Right lobe of liver (tissue), 4 donors: ENCODE measurements around the gene CDC7.

Source experiments
- POLR2A ChIP-seq: fragments of 450-650 bp; IDR thresholded peaks from one replicate; pipeline ENCODE4 v1.6.1; 2017; ENCODE audit warnings: antibody characterized with exemption, mild to moderate bottlenecking
- TF ChIP-seq, protein P1 (sequence below), 4 donors: fragments of 200-600 bp in 3 of 4; fragments of 450-650 bp in 1 of 4; IDR thresholded peaks; one replicate each; pipeline versions ENCODE4 v1.5.1 to v1.8.0; 2016 to 2022; ENCODE audit warnings: antibody characterized with exemption in 4 of 4, mild to moderate bottlenecking in 2 of 4
- donor health status: DM: no; HTN: no; CAD: no.
- donor health status: DM: no; HTN: no; CAD: no.
- donor health status: DM: no; HTN: yes; CAD: no.

DNA sequence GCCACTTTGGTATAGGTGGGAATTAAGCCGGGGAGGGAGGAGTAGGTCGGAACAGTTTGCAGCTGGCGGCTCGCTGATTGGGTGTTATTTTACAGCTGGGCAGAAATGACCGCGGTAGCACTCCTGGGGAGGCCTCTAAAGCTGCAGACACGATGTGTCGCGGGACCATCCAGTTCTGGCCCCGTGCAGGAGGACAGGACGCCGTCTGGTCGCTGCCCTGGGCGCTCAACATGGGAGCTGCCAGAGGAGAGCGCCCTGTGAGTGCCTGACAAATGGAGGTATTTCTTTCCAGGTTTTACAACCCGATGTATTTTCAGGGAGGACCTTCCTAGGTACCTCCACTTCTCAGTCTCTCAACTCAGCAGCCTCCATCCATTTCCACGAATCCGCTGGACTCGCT, 46.2 kb downstream of the CDC7 start:
- TF ChIP-seq, protein P1, sequence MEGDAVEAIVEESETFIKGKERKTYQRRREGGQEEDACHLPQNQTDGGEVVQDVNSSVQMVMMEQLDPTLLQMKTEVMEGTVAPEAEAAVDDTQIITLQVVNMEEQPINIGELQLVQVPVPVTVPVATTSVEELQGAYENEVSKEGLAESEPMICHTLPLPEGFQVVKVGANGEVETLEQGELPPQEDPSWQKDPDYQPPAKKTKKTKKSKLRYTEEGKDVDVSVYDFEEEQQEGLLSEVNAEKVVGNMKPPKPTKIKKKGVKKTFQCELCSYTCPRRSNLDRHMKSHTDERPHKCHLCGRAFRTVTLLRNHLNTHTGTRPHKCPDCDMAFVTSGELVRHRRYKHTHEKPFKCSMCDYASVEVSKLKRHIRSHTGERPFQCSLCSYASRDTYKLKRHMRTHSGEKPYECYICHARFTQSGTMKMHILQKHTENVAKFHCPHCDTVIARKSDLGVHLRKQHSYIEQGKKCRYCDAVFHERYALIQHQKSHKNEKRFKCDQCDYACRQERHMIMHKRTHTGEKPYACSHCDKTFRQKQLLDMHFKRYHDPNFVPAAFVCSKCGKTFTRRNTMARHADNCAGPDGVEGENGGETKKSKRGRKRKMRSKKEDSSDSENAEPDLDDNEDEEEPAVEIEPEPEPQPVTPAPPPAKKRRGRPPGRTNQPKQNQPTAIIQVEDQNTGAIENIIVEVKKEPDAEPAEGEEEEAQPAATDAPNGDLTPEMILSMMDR (IDR thresholded peaks at IDR 0.05): no peak
- TF ChIP-seq POLR2A: no peak
